ENCODE data around the gene AVPR2.

DNA sequence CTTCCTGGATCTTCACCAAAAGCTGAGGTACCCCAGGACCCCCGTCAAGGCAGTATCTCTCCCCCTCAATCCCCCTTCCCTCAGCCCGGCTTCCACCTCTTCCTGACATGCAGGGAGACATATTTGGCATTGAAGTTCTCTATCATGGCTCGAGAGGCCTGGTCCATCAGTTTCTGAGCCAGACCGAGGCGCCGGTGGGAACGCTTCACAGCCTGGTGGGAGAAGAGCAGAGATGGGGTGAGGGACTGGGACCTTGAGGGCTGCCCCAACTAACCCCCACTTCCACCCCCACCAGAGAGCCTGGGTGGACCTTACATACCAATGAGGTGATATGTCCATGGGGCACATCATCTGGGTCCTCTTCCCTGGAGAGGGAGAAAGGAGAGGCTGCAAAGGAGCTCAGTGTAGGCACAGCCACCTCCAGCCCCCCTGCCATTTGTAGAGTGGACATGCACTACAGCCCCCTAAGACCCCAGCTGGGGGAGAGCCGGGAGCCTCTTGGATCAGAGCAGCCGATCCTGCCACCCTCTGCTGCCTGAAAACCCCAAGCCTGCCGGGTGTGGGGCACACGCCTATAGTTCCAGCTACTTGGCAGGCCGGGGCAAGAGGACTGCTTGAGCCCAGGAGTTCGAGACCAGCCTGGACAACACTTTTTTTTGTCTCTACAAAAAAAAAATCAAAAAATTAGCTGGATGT, 27.9 kb downstream of the AVPR2 start:
- TF ChIP-seq RAD21 (IDR thresholded peaks at IDR 0.05; ENCODE audit: low read depth) (no peak), TCF12 (IDR thresholded peaks at IDR 0.05; ENCODE audit: low read depth) (no peak), EP300 (IDR thresholded peaks at IDR 0.05; ENCODE audit: borderline replicate concordance) (no peak), MAX (IDR thresholded peaks at IDR 0.05) (no peak), CREB1 (IDR thresholded peaks at IDR 0.05; ENCODE audit: low read depth) (no peak), YY1 (IDR thresholded peaks at IDR 0.05; ENCODE audit: low read depth) (no peak), USF1 (IDR thresholded peaks at IDR 0.05) (no peak), NFIC (IDR thresholded peaks at IDR 0.05) (no peak), FOXM1 (IDR thresholded peaks at IDR 0.05; ENCODE audit: borderline replicate concordance, low read depth) (no peak), REST (IDR thresholded peaks at IDR 0.05; ENCODE audit: low read depth) (no peak), TEAD4 (IDR thresholded peaks at IDR 0.05) (no peak), TAF1 (IDR thresholded peaks at IDR 0.05; ENCODE audit: low read depth) (no peak), EGR1 (IDR thresholded peaks at IDR 0.05) (no peak)

All from Ishikawa (cell line).